Adrenal gland (tissue), 12 donors: ENCODE data around the gene AGAP5. TPM values are rescaled to one million over a fixed set of nuclear protein-coding genes. Genes with fewer than 3 reads are reported as not detected.

Source experiments
- DNase-seq, 7 donors: peaks; one replicate each; pipeline ENCODE4 v3.0.0-alpha.2; 2019 to 2020
- H3K27ac ChIP-seq, 5 donors: fragments of 200-600 bp; sonication (generic) in 4 of 5; 1 replicate in 3 of 5; 2 replicates in 2 of 5; pipeline versions ENCODE4 v1.5.1 to v1.8.0; 2016 to 2020; ENCODE audit warnings: mild to moderate bottlenecking in 1 of 5
- H3K27me3 ChIP-seq: fragments of 200-600 bp; 2 replicates; pipeline ENCODE4 v1.8.0; 2021
- H3K36me3 ChIP-seq, 2 donors: fragments of 200-600 bp; replicated peaks in 1 of 2; 1 replicate in 1 of 2; 2 replicates in 1 of 2; pipeline versions ENCODE4 v1.5.1 to v1.8.0; 2018 to 2022
- H3K4me1 ChIP-seq, 2 donors: fragments of 200-600 bp; replicated peaks in 1 of 2; 1 replicate in 1 of 2; 2 replicates in 1 of 2; pipeline versions ENCODE4 v1.5.1 to v1.8.0; 2018 to 2021
- H3K4me3 ChIP-seq, 4 donors: fragments of 200-600 bp; sonication (generic) in 3 of 4; one replicate each; pipeline ENCODE4 v1.5.1; 2016 to 2018
- H3K9me3 ChIP-seq, 3 donors: fragments of 200-600 bp; sonication (generic) in 1 of 3; replicated peaks in 1 of 3; 1 replicate in 2 of 3; 2 replicates in 1 of 3; pipeline versions ENCODE4 v1.5.1 to v1.8.0; 2016 to 2021
- POLR2A ChIP-seq, 2 donors: fragments of 450-650 bp; IDR thresholded peaks; one replicate each; pipeline ENCODE4 v1.6.1; 2017; ENCODE audit warnings: antibody characterized with exemption in 2 of 2, mild to moderate bottlenecking in 2 of 2, moderate library complexity in 1 of 2
- WGBS, 4 donors: extraction: QIAGEN DNeasy Blood & Tissue Kit in 2 of 4; methylation state at CpG; one replicate each; pipeline versions ENCODE4 v1.1.5 to v1.1.7; 2013 to 2017; 5-methylcytosine and 5-hydroxymethylcytosine counted together
- intact Hi-C, 2 donors: fragments of 100-400 bp; cut with DNase I; formaldehyde crosslinking; loops; one replicate each; pipeline versions ENCODE4 v1.14.1 to v1.15.0; 2022 to 2023
- polyA plus RNA-seq, 3 donors: library from polyadenylated mRNA; stranded (reverse); fragments of 200-250 nt in 2 of 3; fragments of 350-450 nt in 1 of 3; fragmentation: Illumina TruSeq in 1 of 3; extraction: RNeasy Lipid Tissue Mini Kit (QIAGEN cat#74804) in 1 of 3; gene quantifications; one replicate each; pipeline ENCODE4 v1.2.3, GENCODE V29; 2013 to 2014
- total RNA-seq, 9 donors: library from RNA; depleted of rRNA in 4 of 9; stranded (reverse); fragments of >200 nt in 4 of 9; fragments of 120-200 nt in 1 of 9; fragmentation: NEBNext Ultra II Directional in 1 of 9; extraction: Animal tissue kit (Norgen Biotek cat#: 25700) in 1 of 9; gene quantifications; one replicate each; pipeline versions ENCODE4 v1.1.0 to v1.2.4, GENCODE V29; 2013 to 2023
- TF ChIP-seq, protein P1 (sequence below), 6 experiments: fragments of 450-650 bp in 4 of 6; fragments of 200-600 bp in 2 of 6; sonication (generic) in 1 of 6; IDR thresholded peaks; 1 replicate in 5 of 6; 2 replicates in 1 of 6; pipeline versions ENCODE4 v1.5.1 to v1.8.0; 2016 to 2021; ENCODE audit warnings: antibody characterized with exemption in 6 of 6, mild to moderate bottlenecking in 2 of 6, moderate library complexity in 1 of 6
- donor health status: healthy with polysubstance abuse.
- donor health status: Bipolar disorder and iron deficiency.
- donor health status: DM: yes; HTN: yes; CAD: no.
- donor health status: DM: no; HTN: no; CAD: no.
- donor health status: DM: no; HTN: no; CAD: no.
- donor health status: DM: yes; HTN: yes; CAD: no.

Gene AGAP5
- total and polyA plus RNA-seq, 12 donors = 4.6 to 19.0 (median 7.4) TPM

DNA sequence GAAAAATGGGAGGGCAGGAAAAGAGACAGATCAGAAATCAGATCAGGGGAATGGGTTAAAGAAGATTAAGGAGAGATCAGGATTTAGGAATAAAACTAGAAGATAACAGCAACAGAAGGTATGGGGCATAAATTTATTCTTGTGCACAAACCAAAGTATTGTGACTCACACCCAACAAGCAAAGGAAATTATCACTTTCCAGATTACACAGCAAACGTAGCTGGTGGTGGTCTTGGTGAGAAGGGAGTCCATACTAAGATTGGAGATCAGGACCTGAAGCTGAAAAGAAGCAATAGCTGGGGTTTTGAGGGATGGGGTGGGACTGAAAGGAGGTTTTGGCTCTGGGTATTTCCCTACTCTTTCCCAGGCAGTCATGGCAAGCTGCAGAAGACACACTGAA is 53.1 kb downstream of the AGAP5 start:
- no peaks in the 10 kb centered on the region for H3K27me3 ChIP-seq
- TF ChIP-seq, protein P1, sequence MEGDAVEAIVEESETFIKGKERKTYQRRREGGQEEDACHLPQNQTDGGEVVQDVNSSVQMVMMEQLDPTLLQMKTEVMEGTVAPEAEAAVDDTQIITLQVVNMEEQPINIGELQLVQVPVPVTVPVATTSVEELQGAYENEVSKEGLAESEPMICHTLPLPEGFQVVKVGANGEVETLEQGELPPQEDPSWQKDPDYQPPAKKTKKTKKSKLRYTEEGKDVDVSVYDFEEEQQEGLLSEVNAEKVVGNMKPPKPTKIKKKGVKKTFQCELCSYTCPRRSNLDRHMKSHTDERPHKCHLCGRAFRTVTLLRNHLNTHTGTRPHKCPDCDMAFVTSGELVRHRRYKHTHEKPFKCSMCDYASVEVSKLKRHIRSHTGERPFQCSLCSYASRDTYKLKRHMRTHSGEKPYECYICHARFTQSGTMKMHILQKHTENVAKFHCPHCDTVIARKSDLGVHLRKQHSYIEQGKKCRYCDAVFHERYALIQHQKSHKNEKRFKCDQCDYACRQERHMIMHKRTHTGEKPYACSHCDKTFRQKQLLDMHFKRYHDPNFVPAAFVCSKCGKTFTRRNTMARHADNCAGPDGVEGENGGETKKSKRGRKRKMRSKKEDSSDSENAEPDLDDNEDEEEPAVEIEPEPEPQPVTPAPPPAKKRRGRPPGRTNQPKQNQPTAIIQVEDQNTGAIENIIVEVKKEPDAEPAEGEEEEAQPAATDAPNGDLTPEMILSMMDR (IDR thresholded peaks at IDR 0.05) = no peak
- no peak for TF ChIP-seq POLR2A (IDR thresholded peaks at IDR 0.05)
- WGBS, 4 donors = 42 to 75% (median 65%) methylated on average over 1 of the region's 1 CpG
- H3K4me3 ChIP-seq = no peak overlapping the region
- H3K36me3 ChIP-seq = no peaks in the 10 kb centered on the region
- H3K9me3 ChIP-seq = no peaks in the 10 kb centered on the region
- H3K4me1 ChIP-seq = peaks cover 0 to 12% of the 10 kb centered on the region in 2 donors
- DNase-seq = no peak
- no peak overlapping the region for H3K27ac ChIP-seq
- intact Hi-C loops = loop anchor here (2.0 to 5.0 kb wide), 2 partner anchors 112 to 116 kb away; no protein-coding TSS in a partner anchor

DNA sequence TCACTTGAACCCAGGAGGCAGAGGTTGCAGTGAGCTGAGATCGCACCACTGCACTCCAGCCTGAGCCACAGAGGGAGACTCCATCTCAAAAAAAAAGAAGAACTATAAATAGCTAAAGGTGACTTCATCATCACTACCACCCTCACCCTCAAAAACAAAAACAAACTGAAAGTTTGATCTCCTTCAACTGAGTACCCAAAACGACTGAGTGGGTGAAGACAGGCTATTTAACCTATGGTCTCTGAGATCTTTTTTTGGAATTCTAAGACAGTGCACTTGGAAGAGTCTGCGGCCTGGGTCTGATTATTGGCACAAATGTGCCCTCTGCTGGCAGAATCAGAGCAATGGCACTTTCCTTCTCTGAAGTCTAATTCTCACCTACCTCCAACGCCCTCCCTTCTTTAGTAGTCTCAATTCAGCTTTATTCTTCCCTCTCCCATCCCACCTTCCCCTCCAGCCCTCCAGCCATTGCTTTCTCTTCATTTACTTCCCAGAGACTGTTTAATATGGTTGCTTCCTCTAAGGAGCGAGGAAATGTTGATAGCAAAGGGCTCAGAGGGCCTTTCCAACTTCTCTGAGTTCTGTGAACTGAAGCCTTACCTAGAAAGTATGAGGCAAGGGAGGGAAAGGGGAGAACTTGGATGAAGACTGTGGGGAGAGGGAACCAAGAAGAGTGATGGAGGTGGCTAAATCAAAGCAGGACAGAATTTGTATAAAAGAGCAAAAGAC is 53.7 kb downstream of the AGAP5 start:
- Histone ChIP-seq H3K4me1 (peaks cover 0 to 12% of the 10 kb centered on the region in 2 donors), H3K9me3 (no peaks in the 10 kb centered on the region), H3K27me3 (no peaks in the 10 kb centered on the region), H3K27ac (no peak overlapping the region), H3K4me3 (no peak overlapping the region), H3K36me3 (no peaks in the 10 kb centered on the region)
- TF ChIP-seq, protein P1 (IDR thresholded peaks at IDR 0.05) = peak; percentile 73 to 98 (median 93)
- TF ChIP-seq POLR2A (IDR thresholded peaks at IDR 0.05) = no peak
- intact Hi-C loops = loop anchor here (2.0 to 5.0 kb wide), 2 partner anchors 112 to 115 kb away; no protein-coding TSS in a partner anchor
- 16 to 22% (median 19%) methylated on average over 5 of the region's 5 CpGs for WGBS, 4 donors
- DNase-seq = peak; percentile 43 to 84 (median 62)

DNA sequence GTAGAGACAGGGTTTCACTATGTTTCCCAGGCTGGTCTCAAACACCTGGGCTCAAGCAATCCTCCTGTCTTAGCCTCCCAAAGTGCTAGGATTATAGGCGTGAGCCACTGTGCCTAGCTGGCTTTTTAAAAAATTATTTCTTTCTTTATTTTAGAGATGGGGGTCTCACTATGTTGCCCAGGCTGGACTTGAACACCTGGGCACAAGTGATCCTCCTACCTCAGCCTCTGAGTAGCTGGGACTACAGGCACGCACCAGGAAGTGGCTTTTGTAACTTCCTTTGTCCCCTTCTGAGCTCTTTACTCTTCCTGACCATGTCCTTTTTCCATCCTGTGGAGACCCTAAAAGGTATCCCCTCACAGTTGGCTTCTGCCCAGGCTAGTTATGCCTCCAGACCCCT is 54.5 kb downstream of the AGAP5 start:
- no peak overlapping the region for H3K27ac ChIP-seq
- 67 to 80% (median 76%) methylated on average over 2 of the region's 2 CpGs for WGBS, 4 donors
- TF ChIP-seq, protein P1 (IDR thresholded peaks at IDR 0.05) = no peak

DNA sequence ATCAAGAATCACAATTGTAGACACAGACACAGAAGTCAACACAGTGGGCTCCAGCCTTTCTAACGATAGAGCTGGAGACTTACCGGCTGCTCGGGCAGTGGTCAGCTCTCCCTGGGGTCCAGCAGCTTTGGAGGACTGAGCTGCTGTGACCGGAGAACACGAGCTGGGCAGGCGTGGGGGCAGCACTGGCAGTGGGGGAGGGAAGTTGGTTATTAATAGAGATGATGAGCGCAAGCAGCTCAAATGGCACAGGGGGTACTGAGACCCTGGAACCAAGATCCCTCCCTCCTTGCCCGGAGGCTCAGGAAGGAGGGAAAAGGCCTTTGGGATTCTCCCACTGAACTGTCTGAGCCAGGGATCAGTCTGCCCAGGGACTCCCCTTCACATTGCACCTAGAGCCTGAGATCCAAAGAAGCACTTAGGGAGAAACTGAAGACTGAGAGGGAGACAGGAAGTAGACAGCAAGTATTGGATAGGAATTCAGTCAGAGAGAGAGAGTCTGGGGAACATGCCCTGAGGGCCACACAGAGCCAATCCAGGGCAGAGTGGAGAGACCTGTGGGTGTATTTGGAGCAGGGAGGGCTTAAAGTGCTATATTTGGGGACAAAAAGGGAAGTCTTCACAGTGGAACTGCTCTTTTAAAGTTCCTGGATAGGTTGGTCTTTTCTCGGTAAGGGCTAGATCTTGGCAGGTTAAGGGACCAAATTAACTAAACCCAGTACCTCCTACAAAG is 56.4 kb downstream of the AGAP5 start, which contains the start of gene MYOZ1:
Gene MYOZ1, minus strand, starts transcription at position 147 of the 733 bp plus-strand sequence. CDS start 1,457 bp downstream, outside the sequence.
- 63 to 74% (median 71%) methylated on average over 9 of the region's 9 CpGs for WGBS, 4 donors
- H3K4me1 ChIP-seq = no peaks in the 10 kb centered on the region
- no peak for TF ChIP-seq POLR2A (IDR thresholded peaks at IDR 0.05)
- TF ChIP-seq, protein P1 (IDR thresholded peaks at IDR 0.05) = no peak
- no peaks in the 10 kb centered on the region for H3K36me3 ChIP-seq
- H3K27me3 ChIP-seq = no peaks in the 10 kb centered on the region
- intact Hi-C loops = loop anchor here in 1 of 2 donors (5.0 kb wide), 1 partner anchor 109 kb away; no protein-coding TSS in a partner anchor
- H3K27ac ChIP-seq = no peak within 1 kb of the TSS
- no peak for DNase-seq
- no peak within 1 kb of the TSS for H3K4me3 ChIP-seq
- H3K9me3 ChIP-seq = no peaks in the 10 kb centered on the region

More for the DNA sequence above, 54.5 kb downstream of the AGAP5 start:
- DNase-seq = no peak
- no peaks in the 10 kb centered on the region for H3K36me3 ChIP-seq
- intact Hi-C loops = loop anchor here in 1 of 2 donors (5.0 kb wide), 1 partner anchor 111 kb away; no protein-coding TSS in a partner anchor
- peaks cover 0 to 7% of the 10 kb centered on the region in 2 donors for H3K4me1 ChIP-seq
- no peaks in the 10 kb centered on the region for H3K9me3 ChIP-seq
- no peaks in the 10 kb centered on the region for H3K27me3 ChIP-seq
- no peak overlapping the region for H3K4me3 ChIP-seq
